Activated CD4-positive, alpha-beta memory T cell treated with anti-CD3 and anti-CD28 coated beads, Interleukin-2, amount 10 ng/mL, durations not matched to agents 7 days and 5 days (primary cell): ENCODE results near the gene STX5. TPM values are rescaled to one million over a fixed set of nuclear protein-coding genes. Genes with fewer than 3 reads are reported as not detected.
A peak's percentile ranks its signal among the peaks of the same experiment; 100 is the strongest.
"Not testable (repeated sequence)": the region's sequence is repeated elsewhere in the genome, so short reads cannot be mapped to it uniquely, and the experiment has no call there.

Source experiments
- CTCF ChIA-PET: fragments of 350-600 bp; sonication (Branson Sonifier 250); formaldehyde crosslinking; loops from one replicate; lab custom pipeline; 2021; ENCODE audit warnings: antibody characterized with exemption, inconsistent platforms; lab: Charles Lee
- POLR2A ChIA-PET: fragments of 350-600 bp; sonication (Branson Sonifier 250); formaldehyde crosslinking; loops from one replicate; lab custom pipeline; 2021; ENCODE audit warnings: antibody characterized with exemption; lab: Charles Lee
- DNase-seq: peaks from one replicate; pipeline ENCODE4 v3.0.0-alpha.2; 2020
- H3K27ac Mint-ChIP-seq: one replicate; pipeline ENCODE4 v1.8.0; 2021; ENCODE audit warnings: mild to moderate bottlenecking, mixed read lengths
- H3K27me3 Mint-ChIP-seq: one replicate; pipeline ENCODE4 v1.8.0; 2021; ENCODE audit warnings: mixed read lengths
- H3K36me3 Mint-ChIP-seq: one replicate; pipeline ENCODE4 v1.8.0; 2021; ENCODE audit warnings: low read depth, mixed read lengths
- H3K4me1 Mint-ChIP-seq: one replicate; pipeline ENCODE4 v1.8.0; 2021; ENCODE audit warnings: mixed read lengths
- H3K4me3 Mint-ChIP-seq: one replicate; pipeline ENCODE4 v1.8.0; 2021; ENCODE audit warnings: mild to moderate bottlenecking, mixed read lengths
- H3K9me3 Mint-ChIP-seq: one replicate; pipeline ENCODE4 v1.8.0; 2021; ENCODE audit warnings: mixed read lengths
- total RNA-seq, 2 experiments: library from RNA; stranded (reverse); gene quantifications; one replicate each; pipeline ENCODE4 v1.2.3, GENCODE V29; 2021

STX5 gene
- total RNA-seq, 2 experiments from 2014 or later = 40.6 to 41.6 TPM

DNA sequence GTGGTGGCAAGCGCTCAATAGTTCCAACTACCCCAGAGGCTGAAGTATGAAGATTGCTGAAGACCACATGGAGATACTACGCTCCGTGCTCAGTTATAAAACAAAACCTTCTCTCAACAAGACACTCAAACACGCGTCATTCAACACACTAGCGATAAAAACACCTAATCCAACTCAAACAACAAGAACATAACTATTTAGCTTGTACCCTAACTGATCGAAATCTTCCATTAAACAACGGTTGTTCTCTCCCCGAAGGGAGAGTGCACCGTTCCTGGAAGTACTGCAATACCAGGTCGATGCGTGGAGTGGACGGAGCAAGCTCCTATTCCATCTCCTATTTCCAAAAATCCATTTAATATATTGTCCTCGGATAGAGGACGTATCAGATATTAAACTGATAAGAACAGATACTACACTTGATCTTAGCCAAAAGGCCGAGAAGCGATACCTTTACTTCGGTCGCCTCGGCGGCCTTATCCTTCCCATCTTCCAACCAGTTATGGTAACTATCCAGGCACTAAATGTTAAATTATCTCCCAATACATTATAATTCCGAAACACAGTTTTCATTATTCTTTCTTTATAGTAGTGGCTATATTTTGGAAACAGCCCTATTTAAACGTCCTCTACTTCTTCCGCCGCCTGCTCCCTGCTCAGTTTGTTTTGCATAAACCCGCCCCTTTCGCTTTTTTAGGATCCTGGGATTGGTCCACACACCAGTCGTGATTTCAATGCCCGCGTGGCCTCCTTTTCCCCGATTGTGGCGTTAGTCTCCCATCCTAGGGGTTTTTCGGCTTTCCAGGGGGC lies 9.7 kb upstream of the STX5 start:
- POLR2A ChIA-PET = interaction anchor here (0.6 to 10.1 kb wide), 82 partner anchors 9 to 1969 kb away, joined by 3 to 674 read pairs (median 6); partner anchors contain the start of genes AHNAK, B3GAT3, BSCL2 and C11orf98
- Mint-ChIP-seq H3K4me1 (peaks cover 27% of the 10 kb centered on the region), H3K27ac (no peak overlapping the region), H3K36me3 (peaks cover 11% of the 10 kb centered on the region), H3K4me3 (no peak overlapping the region), H3K27me3 (no peaks in the 10 kb centered on the region), H3K9me3 (no peaks in the 10 kb centered on the region)
- CTCF ChIA-PET = interaction anchor here (0.6 to 3.0 kb wide), 11 partner anchors 8 to 1389 kb away, joined by 3 to 29 read pairs (median 5); partner anchors contain the start of genes HNRNPUL2, SLC3A2, STX5 and TMEM179B
- peak; percentile 87 for DNase-seq

DNA sequence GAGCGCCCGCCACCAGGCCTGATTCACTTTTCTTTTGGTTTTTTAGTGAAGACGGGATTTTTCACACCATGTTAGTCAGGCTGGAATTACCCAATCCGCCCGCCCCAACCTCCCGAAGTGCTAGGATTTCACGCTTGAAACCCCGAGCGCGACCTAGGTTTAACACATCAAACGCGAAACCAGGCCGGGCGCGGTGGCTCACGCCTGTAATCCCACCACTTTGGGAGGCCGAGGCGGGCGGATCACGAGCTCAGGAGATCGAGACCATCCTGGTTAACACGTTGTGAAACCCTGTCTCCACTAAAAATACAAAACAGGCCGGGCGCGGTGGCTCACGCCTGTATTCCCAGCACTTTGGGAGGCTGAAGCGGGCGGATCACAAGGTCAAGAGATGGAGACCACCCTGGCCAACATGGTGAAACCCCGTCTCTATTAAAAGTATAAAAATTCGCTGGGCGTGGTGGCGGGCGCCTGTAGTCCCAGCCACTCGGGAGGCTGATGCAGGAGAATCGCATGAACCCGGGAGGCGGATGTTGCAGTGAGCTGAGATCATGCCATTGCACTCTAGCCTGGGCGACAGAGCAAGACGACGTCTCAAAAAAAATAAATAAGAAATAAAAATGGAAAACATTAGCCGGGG lies 9.0 kb upstream of the STX5 start:
- not testable (repeated sequence) for H3K4me3 Mint-ChIP-seq, H3K9me3 Mint-ChIP-seq, H3K27ac Mint-ChIP-seq, H3K27me3 Mint-ChIP-seq
- DNase-seq = peak; percentile 78
- ChIA-PET POLR2A (interaction anchor here (0.6 to 10.1 kb wide), 82 partner anchors 8 to 1969 kb away, joined by 3 to 674 read pairs (median 6); partner anchors contain the start of genes AHNAK, B3GAT3, BSCL2 and C11orf98), CTCF (interaction anchor here (0.6 to 3.0 kb wide), 11 partner anchors 9 to 1390 kb away, joined by 3 to 29 read pairs (median 5); partner anchors contain the start of genes HNRNPUL2, SLC3A2, STX5 and TMEM179B)
- Mint-ChIP-seq H3K36me3 (peaks cover 18% of the 10 kb centered on the region), H3K4me1 (peaks cover 28% of the 10 kb centered on the region)

DNA sequence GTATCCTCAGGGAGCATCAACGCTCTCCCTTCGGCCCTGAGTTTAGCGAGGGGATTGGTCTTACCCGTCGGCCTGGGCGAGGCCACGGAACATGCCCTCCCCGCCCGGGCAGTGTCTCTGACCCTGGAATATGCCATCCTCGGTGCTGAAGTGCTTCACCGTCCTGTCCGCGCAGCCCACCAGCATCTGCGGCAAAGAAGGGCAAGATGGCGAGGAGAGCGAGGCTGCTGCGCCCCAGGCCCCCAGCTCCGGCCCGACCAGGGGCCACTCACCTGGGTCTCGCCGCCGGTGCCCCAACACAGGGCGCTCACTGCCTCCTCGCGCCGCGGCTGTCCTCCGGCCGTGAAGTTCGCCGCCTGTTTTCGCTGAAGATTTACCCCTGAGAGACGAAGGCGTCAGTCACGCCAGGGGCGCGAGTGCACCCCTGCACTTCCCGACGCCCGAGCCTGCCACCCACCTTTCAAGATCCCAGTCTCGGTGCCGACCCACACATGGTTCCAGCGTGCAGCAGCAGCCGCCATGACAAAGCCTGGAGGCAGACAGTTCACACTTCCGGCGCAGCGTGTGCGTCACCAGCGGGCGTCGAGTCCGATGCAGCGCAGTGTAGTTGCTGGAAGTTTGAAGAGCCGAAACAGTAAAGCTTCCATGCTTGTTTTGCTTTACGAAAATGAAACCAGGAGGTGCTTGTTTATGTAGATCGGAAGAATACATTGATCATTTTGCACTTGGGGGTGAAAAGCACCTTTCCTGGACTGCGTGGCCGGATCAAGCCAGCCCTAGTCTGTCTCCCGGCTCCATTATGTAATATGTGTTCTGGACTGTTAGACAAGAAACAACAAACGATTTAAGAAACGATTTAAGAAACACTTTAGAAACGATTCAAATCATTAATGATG lies 7.4 kb upstream of the STX5 start, which contains the start of gene WDR74:
Gene WDR74 (minus strand): TSS at position 541 of the 896 bp plus-strand sequence. CDS start 20 bp downstream, at position 521.
- H3K4me1 Mint-ChIP-seq = peaks cover 32% of the 10 kb centered on the region
- POLR2A ChIA-PET = interaction anchor here (0.6 to 10.1 kb wide), 29 partner anchors 7 to 295 kb away, joined by 3 to 674 read pairs (median 27); partner anchors contain the start of genes AHNAK, BSCL2, C11orf98 and CSKMT
- H3K4me3 Mint-ChIP-seq = no peak within 1 kb of the TSS
- no peaks in the 10 kb centered on the region for H3K27me3 Mint-ChIP-seq
- peaks cover 30% of the 10 kb centered on the region for H3K36me3 Mint-ChIP-seq
- no peaks in the 10 kb centered on the region for H3K9me3 Mint-ChIP-seq
- H3K27ac Mint-ChIP-seq = no peak within 1 kb of the TSS
- CTCF ChIA-PET = interaction anchor here (0.6 to 3.0 kb wide), 6 partner anchors 7 to 107 kb away, joined by 3 to 29 read pairs (median 8); partner anchors contain the start of genes SLC3A2, STX5 and TMEM179B
- DNase-seq = peak; percentile 94

DNA sequence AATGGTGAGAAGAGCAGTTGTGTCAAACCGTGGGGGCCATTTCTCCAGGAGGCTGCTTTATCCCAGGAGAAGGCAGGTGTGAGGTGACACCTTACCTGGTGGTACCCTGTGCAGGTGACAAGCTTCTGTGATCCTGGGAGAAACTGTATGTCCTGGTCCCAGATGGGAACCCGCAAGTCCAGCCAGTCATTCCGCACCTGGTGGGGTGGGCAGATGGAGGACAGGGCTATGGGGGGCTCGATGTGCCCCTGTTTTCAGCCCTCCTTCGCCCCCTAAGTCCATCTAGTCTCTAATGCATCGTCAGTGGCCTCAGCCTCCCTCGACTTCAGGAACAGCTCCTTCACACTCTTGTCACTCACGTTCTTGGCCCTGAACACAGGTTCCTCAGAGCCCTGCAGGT lies 3.5 kb upstream of the STX5 start:
- Mint-ChIP-seq H3K36me3 (peaks cover 47% of the 10 kb centered on the region), H3K27ac (no peak overlapping the region), H3K4me1 (peaks cover 44% of the 10 kb centered on the region), H3K4me3 (no peak overlapping the region), H3K9me3 (no peaks in the 10 kb centered on the region), H3K27me3 (no peaks in the 10 kb centered on the region)
- ChIA-PET CTCF (interaction anchor here (0.5 to 1.3 kb wide), 2 partner anchors 49 to 54 kb away, joined by 3 to 5 read pairs; partner anchors contain the start of gene TMEM179B), POLR2A (interaction anchor here (1.5 to 6.2 kb wide), 4 partner anchors 21 to 49 kb away, joined by 3 to 48 read pairs (median 10); partner anchors contain the start of gene TMEM179B)
- no peak for DNase-seq

DNA sequence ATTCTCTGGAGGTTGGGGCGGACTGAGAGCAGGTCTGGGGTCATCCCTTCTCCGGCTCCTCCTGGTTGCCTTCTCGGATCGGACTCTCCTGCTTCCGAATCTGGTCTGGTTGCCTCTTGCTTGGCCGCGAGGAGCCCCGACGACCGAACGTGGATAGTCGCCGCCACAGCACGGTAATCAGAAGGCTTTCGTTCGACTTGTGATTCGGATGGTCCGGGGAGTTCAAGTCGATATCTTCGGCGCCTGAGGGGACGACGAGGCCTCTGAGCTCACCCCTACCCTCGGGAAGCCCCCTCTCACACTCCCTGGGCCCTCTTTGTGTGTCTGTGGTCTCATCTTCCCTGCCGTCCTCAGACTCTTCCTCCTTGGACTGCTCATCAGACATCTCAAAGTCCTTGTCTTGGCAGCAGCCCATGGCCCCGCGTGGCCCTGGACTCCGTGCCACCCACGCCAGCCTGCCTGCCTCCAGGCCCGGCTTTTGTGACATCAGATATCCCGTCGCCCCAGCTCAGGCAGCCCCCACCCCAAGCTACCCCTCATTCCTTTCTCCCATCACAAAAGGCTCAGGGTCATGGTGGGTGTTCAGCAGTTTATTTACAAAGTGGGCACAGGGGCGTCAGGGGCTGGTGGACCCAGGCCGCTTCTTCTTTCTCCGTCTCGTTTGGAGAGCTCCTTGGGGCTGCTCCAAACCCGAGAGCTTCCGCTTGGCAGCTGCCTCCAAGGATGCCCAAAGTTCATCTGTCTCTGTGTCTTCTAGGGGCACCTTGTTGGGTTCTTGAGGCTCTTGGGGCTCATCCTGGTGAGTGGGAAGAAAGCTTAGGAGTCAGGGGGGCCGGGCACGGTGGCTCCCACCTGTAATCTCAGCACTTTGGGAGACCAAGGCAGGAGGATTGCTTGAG lies 734 bp upstream of the STX5 start, which contains the start of gene TEX54:
Gene TEX54 (minus strand): TSS at position 506 of the 899 bp plus-strand sequence.
- DNase-seq = no peak
- peak within 1 kb of the TSS; percentile 84 for H3K4me3 Mint-ChIP-seq
- H3K27ac Mint-ChIP-seq = peak within 1 kb of the TSS; percentile 91
- no peaks in the 10 kb centered on the region for H3K27me3 Mint-ChIP-seq
- H3K4me1 Mint-ChIP-seq = peaks cover 36% of the 10 kb centered on the region
- ChIA-PET POLR2A (interaction anchor here (0.6 to 6.2 kb wide), 35 partner anchors 8 to 290 kb away, joined by 3 to 82 read pairs (median 4); partner anchors contain the start of genes BSCL2, C11orf98, CSKMT and EEF1G), CTCF (interaction anchor here (0.5 to 2.1 kb wide), 6 partner anchors 8 to 151 kb away, joined by 3 to 21 read pairs (median 5); partner anchors contain the start of genes SLC3A2 and TMEM179B)
- no peaks in the 10 kb centered on the region for H3K9me3 Mint-ChIP-seq
- H3K36me3 Mint-ChIP-seq = peaks cover 48% of the 10 kb centered on the region

DNA sequence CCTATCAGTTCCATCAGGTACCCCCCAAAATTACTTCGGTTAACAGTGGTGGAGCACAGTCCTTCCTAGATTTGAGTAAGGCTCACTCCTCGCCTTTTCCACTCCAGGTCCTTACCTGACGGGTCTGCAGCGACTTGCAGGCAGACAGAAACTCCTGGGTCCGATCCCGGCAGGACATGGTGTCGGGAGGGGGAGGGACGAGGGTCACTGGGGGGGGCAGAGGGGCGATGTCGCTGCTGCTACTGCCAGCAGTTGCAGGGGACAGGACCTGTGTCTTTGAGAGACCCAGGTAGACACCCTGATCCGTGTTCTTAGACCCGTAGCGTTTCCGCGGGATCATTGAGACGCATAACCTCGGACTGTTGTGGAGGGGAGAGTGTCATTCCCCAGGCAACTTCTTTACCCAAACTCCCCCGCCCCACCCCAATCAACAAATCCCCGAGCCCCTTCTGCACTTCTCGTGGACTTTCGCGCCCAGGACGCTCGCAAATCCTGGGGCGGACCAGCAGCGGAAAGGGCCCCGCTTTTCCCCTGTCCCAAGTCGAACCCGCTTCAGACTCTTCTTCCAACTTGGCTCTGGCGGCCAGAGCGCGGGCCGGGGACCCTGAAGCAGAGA lies 839 bp downstream of the STX5 start:
- Mint-ChIP-seq H3K9me3 (no peaks in the 10 kb centered on the region), H3K4me3 (peak overlapping the region; percentile 84), H3K27ac (peak overlapping the region; percentile 91), H3K36me3 (peaks cover 46% of the 10 kb centered on the region), H3K27me3 (no peaks in the 10 kb centered on the region), H3K4me1 (peaks cover 31% of the 10 kb centered on the region)
- ChIA-PET POLR2A (interaction anchor here (0.7 to 6.2 kb wide), 26 partner anchors 9 to 288 kb away, joined by 3 to 82 read pairs (median 8); partner anchors contain the start of genes GANAB, HNRNPUL2, NXF1 and SLC3A2), CTCF (interaction anchor here (1.5 to 2.1 kb wide), 5 partner anchors 10 to 50 kb away, joined by 3 to 21 read pairs (median 6); partner anchors contain the start of genes SLC3A2 and TMEM179B)
- DNase-seq = peak; percentile 25

DNA sequence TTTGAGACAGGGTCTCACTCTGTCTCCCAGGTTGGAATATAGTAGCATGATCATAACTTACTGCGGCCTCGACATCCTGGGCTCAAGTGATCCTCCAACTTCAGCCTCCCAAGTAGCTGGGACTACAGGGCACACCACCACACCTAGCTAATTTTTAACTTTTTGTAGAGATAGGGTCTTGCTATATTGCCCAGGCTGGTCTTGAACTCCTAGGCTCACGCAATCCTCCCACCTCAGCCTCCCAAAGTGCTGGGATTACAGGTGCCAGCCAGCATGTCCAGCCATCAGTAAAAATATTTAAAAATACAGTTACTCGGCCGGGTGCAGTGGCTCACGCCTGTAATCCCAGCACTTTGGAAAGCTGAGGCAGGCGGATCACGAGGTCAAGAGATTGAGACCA lies 3.7 kb downstream of the STX5 start:
- H3K27me3 Mint-ChIP-seq, H3K9me3 Mint-ChIP-seq, H3K4me3 Mint-ChIP-seq, DNase-seq, H3K27ac Mint-ChIP-seq: not testable (repeated sequence)
- ChIA-PET POLR2A (interaction anchor here (1.3 to 5.2 kb wide), 6 partner anchors 11 to 53 kb away, joined by 4 to 58 read pairs (median 16); partner anchors contain the start of genes NXF1, SLC3A2 and WDR74), CTCF (interaction anchor here (0.6 to 1.0 kb wide), 3 partner anchors 31 to 403 kb away, joined by 3 to 6 read pairs (median 6); partner anchors contain the start of gene TMEM179B)
- peaks cover 30% of the 10 kb centered on the region for H3K4me1 Mint-ChIP-seq
- peaks cover 51% of the 10 kb centered on the region for H3K36me3 Mint-ChIP-seq

DNA sequence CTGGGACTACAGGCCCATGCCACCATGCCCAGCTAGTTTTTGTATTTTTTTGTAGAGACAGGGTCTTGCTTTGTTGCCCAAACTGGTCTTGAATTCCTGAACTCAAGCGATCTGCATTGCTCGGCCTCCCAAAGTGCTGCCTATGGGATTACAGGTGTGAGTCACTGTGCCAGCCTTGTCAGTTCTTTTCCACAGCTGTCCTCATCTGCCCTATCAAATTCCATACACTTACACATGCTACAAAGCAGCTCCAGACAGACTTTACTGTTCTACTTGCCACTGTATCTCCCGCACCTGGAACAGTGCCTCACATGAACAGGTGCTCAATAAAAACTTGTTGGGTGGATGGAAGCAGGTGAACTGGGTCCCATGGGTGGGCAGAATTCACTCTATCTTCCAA lies 8.2 kb downstream of the STX5 start:
- no peaks in the 10 kb centered on the region for H3K27me3 Mint-ChIP-seq
- H3K4me1 Mint-ChIP-seq = peaks cover 11% of the 10 kb centered on the region
- DNase-seq = no peak
- no peaks in the 10 kb centered on the region for H3K9me3 Mint-ChIP-seq
- no peak overlapping the region for H3K27ac Mint-ChIP-seq
- ChIA-PET CTCF (no interaction called here), POLR2A (interaction anchor here (0.8 to 2.4 kb wide), 4 partner anchors 8 to 33 kb away, joined by 3 to 11 read pairs (median 5); partner anchors contain the start of gene NXF1)
- H3K4me3 Mint-ChIP-seq = no peak overlapping the region
- peaks cover 59% of the 10 kb centered on the region for H3K36me3 Mint-ChIP-seq

DNA sequence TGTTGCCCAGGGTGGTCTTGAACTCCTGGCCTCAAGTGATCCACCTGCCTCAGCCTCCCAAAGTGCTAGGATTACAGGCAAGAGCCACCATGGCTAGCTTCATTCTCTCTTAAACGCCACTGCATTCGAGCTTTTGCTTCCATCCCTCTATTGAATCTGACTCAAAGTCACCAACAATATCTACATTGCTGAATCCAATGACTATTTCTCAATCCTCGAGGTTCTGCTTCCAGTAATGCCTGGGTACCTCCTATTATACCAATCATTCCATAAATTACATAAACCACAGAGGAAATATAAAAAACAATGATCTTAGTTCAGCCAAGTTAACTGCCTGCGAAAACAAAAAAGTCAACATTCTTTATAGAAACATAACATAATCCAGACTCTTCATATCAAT lies 14.7 kb downstream of the STX5 start:
- no peak overlapping the region for H3K4me3 Mint-ChIP-seq
- POLR2A ChIA-PET = interaction anchor here (1.1 to 2.8 kb wide), 6 partner anchors 11 to 64 kb away, joined by 3 to 23 read pairs (median 6); partner anchors contain the start of gene NXF1
- CTCF ChIA-PET = interaction anchor here (0.6 to 1.4 kb wide), 2 partner anchors 31 to 97 kb away, joined by 5 to 7 read pairs; no protein-coding TSS in a partner anchor

DNA sequence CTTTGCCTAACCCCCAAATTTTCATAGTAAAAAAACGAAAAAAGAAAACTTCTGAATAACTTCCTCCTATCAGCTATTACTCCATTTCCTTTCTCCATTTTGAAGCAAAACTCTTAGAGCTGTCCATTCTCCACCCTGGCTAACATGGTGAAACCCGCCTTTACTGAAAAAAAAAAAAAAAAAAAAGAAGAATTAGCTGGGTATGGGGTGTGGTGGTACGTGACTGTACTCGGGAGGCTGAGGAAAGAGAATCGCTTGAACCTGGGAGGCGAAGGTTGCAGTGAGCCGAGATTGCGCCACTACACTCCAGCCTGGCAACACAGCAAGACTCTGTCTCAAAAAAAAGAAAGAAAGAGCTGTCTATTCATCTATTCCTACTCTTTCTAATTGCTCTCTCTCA lies 15.3 kb downstream of the STX5 start:
- no peaks in the 10 kb centered on the region for H3K9me3 Mint-ChIP-seq
- H3K27me3 Mint-ChIP-seq = no peaks in the 10 kb centered on the region
- DNase-seq = no peak
- H3K36me3 Mint-ChIP-seq = peaks cover 25% of the 10 kb centered on the region
- CTCF ChIA-PET = interaction anchor here (0.6 to 1.4 kb wide), 6 partner anchors 9 to 136 kb away, joined by 3 to 7 read pairs (median 3); no protein-coding TSS in a partner anchor
- POLR2A ChIA-PET = interaction anchor here (1.1 to 2.8 kb wide), 7 partner anchors 11 to 65 kb away, joined by 3 to 23 read pairs (median 8); partner anchors contain the start of genes NXF1, STX5 and TEX54
- H3K27ac Mint-ChIP-seq = no peak overlapping the region
- H3K4me1 Mint-ChIP-seq = peaks cover 6% of the 10 kb centered on the region
- H3K4me3 Mint-ChIP-seq = no peak overlapping the region

More for the DNA sequence above, 14.7 kb downstream of the STX5 start:
- Mint-ChIP-seq H3K9me3 (no peaks in the 10 kb centered on the region), H3K36me3 (peaks cover 26% of the 10 kb centered on the region), H3K4me1 (peaks cover 6% of the 10 kb centered on the region), H3K27ac (no peak overlapping the region), H3K27me3 (no peaks in the 10 kb centered on the region)
- DNase-seq = no peak
